Measurements from ENCODE around the gene GRIK2. TPM values are rescaled to one million over a fixed set of nuclear protein-coding genes. Genes with fewer than 3 reads are reported as not detected.

Gene GRIK2
- total and polyA plus RNA-seq, 2 donors (not counting 3 experiments of a cell fraction or from before 2014, with no cell fraction given): not detected

DNA sequence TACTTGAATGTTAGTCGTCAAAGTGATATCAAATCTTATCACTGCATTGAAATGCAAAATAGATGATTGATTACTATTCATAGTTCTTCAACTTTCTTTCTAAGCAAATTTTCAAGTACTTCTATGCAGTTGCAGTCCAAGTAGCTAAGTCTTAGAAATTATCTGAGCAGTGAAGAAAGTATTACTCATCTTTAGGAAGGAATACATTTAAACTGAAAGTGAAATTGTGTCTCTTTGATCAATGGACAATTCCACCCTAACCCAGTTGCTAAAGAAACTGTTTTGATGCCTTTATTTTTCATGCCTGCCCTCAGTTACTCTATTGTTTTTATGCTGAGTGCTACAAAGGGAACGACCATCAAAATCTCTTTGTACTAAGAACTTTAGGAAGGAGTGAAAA lies 337.4 kb downstream of the GRIK2 start:
- H3K27ac ChIP-seq (ENCODE audit: insufficient read depth, low read depth, low read length): no peak overlapping the region
- H4K20me1 ChIP-seq (replicated peaks; ENCODE audit: control insufficient read depth, extremely low read depth, insufficient read depth, low read length): no peaks in the 10 kb centered on the region
- POLR2A ChIA-PET: no interaction called here
- H3K4me3 ChIP-seq (replicated peaks in 1 of 3; ENCODE audit: insufficient read depth in 1 of 3, low read depth in 1 of 3, low read length in 3 of 3): no peak overlapping the region
- no peaks in the 10 kb centered on the region for H3K9me1 ChIP-seq (replicated peaks; ENCODE audit: control insufficient read depth, extremely low read depth, insufficient read depth, low read length)
- no peak overlapping the region for H2AFZ ChIP-seq (ENCODE audit: low read depth, low read length)
- H3K79me2 ChIP-seq (ENCODE audit: control insufficient read depth, insufficient read depth, low read length): no peaks in the 10 kb centered on the region
- no TSS peak for BruUV-seq (replicated peaks)
- DNase-seq (ENCODE audit: low read depth, low spot score) (peak; percentile 17), FAIRE-seq (peak; percentile 8)
- intact Hi-C loops (cut with micrococcal nuclease) (no loop called here), dilution Hi-C loops (cut with MboI; ENCODE audit: extremely low pct_ligation_motif_present, low sequenced_read_pairs) (no loop called here)
- H3K9ac ChIP-seq (replicated peaks; ENCODE audit: extremely low read depth, insufficient read depth, low read length): no peak overlapping the region
- H3K4me2 ChIP-seq (ENCODE audit: insufficient read depth, low read length): no peak overlapping the region
- H3K27me3 ChIP-seq (ENCODE audit: control insufficient read depth in 2 of 2, insufficient read depth in 2 of 2, low read length in 2 of 2): no peaks in the 10 kb centered on the region
- H3K4me1 ChIP-seq (ENCODE audit: control insufficient read depth, extremely low read depth, insufficient read depth, low read length): no peaks in the 10 kb centered on the region
- CTCF ChIA-PET: no interaction called here
- no peaks in the 10 kb centered on the region for H3K36me3 ChIP-seq (ENCODE audit: control insufficient read depth in 2 of 2, extremely low read depth in 1 of 2, insufficient read depth in 2 of 2, low read length in 2 of 2)
- H3K9me3 ChIP-seq (replicated peaks; ENCODE audit: control insufficient read depth, insufficient read depth, low read length): no peaks in the 10 kb centered on the region
- no peak for TF ChIP-seq POLR2AphosphoS5 (IDR thresholded peaks at IDR 0.05; ENCODE audit: insufficient read depth, low read depth, low read length)
- no peak for TF ChIP-seq POLR2A (IDR thresholded peaks at IDR 0.05; ENCODE audit: low read depth, low read length)
- TF ChIP-seq EZH2 (IDR thresholded peaks at IDR 0.05; ENCODE audit: borderline replicate concordance, low read depth, low read length, severe bottlenecking): no peak
- TF ChIP-seq, protein P1, sequence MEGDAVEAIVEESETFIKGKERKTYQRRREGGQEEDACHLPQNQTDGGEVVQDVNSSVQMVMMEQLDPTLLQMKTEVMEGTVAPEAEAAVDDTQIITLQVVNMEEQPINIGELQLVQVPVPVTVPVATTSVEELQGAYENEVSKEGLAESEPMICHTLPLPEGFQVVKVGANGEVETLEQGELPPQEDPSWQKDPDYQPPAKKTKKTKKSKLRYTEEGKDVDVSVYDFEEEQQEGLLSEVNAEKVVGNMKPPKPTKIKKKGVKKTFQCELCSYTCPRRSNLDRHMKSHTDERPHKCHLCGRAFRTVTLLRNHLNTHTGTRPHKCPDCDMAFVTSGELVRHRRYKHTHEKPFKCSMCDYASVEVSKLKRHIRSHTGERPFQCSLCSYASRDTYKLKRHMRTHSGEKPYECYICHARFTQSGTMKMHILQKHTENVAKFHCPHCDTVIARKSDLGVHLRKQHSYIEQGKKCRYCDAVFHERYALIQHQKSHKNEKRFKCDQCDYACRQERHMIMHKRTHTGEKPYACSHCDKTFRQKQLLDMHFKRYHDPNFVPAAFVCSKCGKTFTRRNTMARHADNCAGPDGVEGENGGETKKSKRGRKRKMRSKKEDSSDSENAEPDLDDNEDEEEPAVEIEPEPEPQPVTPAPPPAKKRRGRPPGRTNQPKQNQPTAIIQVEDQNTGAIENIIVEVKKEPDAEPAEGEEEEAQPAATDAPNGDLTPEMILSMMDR (IDR thresholded peaks at IDR 0.05; ENCODE audit: extremely low read depth in 1 of 2, insufficient read depth in 1 of 2, low read depth in 1 of 2, low read length in 2 of 2): no peak
- TF ChIP-seq GATA2 (IDR thresholded peaks at IDR 0.05; ENCODE audit: insufficient read depth, insufficient read length, low read depth, low read length): no peak
- no peak for TF ChIP-seq JUN (IDR thresholded peaks at IDR 0.05; ENCODE audit: borderline replicate concordance, insufficient read depth, insufficient read length, low read depth)
- no peak for TF ChIP-seq FOS (IDR thresholded peaks at IDR 0.05; ENCODE audit: borderline replicate concordance, insufficient read depth, low read length)
- TF ChIP-seq MYC (IDR thresholded peaks at IDR 0.05; ENCODE audit: low read depth, low read length): no peak
- TF ChIP-seq, protein P2, sequence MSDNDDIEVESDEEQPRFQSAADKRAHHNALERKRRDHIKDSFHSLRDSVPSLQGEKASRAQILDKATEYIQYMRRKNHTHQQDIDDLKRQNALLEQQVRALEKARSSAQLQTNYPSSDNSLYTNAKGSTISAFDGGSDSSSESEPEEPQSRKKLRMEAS (IDR thresholded peaks at IDR 0.05; ENCODE audit: insufficient read depth, insufficient read length): no peak

Data from endothelial cell of umbilical vein (primary cell).